GM21381 (cell line): Measurements from ENCODE around the gene TFF3.

Source experiments
- ATAC-seq: cut with Tn5 transposase; IDR thresholded peaks from one replicate; pipeline ENCODE4 v1.9.1; 2021; ENCODE audit warnings: mild to moderate bottlenecking, moderate library complexity; ENCODE audit not compliant: unreplicated experiment

Gene TFF3, protein sequence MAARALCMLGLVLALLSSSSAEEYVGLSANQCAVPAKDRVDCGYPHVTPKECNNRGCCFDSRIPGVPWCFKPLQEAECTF

DNA sequence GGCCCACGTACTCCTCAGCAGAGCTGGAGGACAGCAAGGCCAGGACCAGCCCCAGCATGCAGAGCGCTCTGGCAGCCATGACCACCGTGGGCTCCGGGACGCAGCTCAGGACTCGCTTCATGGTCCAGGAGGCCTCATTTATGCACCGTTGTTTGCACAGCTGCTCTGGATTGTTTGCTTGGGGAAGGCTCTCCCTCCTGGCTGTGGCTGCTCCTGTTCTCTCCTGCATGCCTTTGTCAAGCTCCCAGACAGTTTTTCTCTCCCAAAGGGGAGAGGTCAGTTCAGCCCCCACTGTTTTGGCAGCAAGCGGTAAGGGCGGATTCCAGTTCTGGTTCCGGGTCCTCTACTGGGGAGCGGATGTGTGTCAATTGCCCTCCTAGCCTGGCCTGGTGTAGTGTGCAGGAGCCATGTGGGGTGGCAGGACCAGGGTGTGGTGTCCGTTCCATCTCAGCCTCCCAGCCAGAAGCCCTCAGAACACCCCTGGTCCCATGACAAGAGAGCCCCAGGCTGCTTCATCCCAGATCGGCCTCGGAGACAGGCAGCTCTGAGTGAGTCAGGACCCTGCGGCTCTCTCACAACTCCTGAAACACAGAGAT is at the start of gene TFF3:
Gene TFF3, minus strand, starts transcription at position 114 of the 596 bp plus-strand sequence. Its CDS starts 35 bp downstream, at position 79.
- ATAC-seq = no peak

- no peak for ATAC-seq
These were observed 49.2 kb upstream of the TFF3 start for GRCh38 chr21:42364304-42364865.

DNA sequence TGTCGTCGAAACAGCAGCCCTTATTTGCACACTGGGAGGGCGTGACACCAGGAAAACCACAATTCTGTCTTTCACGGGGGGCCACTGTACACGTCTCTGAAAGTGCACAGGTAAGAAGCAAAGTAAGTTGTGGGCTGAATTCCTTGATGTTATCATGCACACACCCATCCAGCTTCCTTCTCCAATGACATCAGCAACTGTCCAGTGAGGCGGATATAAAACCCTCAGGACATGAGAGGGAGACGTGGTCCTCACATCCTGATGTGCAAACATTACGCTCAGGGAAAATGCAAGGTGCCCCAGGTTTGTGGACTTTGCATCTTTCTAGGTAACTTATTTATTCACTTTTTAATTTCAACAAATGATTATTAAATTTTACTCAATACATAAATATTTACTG is 48.1 kb upstream of the TFF3 start:
- ATAC-seq = no peak

GRCh38 chr21:42362700-42363099 is 47.5 kb upstream of the TFF3 start:
- no peak for ATAC-seq

DNA sequence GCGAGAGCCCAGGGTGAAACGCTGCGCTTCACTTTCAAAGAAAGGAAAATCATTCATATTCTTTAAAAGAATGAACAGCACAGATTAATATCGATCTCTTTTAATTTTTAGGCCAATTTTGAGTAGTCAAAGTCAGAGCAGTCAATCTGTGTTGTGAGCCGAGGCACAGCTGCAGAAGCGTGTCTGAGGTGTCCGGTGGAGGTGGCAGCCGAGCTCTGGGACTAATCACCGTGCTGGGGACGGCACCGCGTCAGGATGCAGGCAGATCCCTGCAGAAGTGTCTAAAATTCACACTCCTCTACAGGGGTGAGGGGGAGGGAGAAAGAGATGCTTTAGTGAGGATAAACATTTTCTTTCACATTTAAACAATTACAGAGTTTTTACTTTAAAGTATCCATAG is 47.0 kb upstream of the TFF3 start:
- ATAC-seq = no peak

DNA sequence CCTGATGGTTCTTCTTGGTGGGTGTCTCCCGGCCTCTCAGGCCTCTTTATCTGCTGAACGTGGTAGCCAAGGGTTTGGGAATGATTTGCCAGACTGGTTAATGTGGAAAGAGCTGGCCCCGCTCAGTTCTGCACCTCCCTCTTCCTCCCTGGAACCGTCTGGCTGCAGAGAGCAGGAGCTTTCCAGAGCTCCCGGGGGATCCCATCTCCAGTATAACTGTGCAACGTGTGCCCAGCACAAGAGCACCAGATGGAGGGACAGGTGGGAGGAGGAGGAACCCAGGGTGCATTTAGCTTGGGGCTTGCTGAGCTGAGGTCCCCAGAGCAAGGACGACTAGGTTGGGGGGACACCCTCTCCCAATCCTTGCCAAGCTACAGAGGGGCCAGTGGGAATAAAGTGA is 46.1 kb upstream of the TFF3 start:
- ATAC-seq = no peak

GRCh38 chr21:42360317-42360716 is 45.1 kb upstream of the TFF3 start:
- ATAC-seq = no peak

DNA sequence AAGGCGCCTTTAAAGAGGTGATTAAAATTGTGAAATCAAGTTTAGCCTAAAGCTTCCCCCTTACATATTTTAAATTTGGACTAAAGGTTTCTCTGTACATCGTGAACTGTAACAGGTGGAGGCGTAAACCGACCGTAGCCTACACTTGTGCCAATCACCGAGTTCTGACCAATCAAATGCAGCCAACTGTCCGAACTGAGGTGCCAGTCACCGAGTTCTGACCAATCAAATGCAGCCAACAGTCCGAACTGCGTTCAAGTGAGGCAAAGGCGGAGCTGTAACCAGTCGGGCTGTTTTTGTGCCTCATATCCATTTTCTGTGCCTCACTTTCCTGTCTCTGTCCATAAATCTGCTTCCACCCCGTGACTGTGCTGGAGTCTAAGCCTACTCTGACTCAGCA is 43.7 kb upstream of the TFF3 start:
- no peak for ATAC-seq

DNA sequence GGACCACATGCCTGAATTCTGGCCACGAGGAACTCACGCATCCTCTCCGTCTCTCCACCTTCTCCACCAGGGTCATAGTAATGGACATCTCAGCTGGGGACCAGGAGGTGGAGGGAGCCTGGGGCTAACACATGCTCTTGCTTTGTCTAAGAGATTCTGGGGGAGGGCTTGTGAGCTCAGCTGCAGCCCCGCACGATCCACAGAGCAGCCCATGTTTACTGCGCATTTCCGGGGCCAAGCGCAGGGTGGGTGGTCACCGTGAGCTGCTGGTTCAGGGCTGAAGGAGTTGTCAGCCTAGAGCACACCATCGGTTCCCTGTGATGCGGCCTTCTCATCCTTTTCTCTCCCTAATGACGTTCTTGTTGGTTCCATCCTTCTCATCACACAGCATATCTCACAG is 43.1 kb upstream of the TFF3 start:
- no peak for ATAC-seq

DNA sequence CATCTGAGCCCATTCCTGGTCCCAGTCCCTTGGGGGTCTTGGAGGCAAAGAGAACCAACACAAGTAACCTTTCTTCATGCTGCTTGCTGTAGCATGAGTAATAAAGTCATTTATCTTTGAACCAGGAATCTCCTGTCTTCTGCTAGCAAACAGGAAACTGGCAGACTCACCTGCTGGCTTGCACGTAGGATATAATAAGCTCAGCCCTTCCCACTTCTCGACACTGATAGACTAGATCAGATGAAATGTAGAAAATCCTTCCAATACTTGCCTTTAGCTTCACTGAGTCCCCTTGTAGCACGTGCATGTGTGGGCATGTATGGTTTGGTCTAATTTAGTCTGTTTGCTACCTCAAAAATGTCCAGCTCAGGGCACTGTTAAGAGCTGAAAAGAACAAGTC is 42.1 kb upstream of the TFF3 start:
- no peak for ATAC-seq

DNA sequence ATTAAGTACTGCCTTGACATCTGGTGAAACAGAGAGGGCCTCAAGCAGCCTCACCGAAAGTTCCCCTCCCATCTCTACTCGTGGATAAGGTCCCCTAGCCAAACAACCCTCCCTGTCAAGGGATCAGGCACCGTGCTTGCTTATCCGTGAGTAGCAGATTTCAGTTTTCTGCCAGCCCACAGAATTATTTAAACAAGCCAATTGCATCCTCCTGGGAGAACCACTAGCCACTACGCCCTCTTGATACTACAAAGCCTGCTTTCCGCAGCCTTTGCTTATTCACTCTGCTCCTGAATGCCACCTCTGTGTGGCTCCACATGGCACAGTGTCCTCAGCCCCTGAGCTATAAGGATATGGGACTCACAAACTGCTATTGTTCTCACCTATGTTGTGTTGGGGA is 41.4 kb upstream of the TFF3 start:
- no peak for ATAC-seq

GRCh38 chr21:42356046-42356445 is 40.8 kb upstream of the TFF3 start:
- ATAC-seq = no peak

DNA sequence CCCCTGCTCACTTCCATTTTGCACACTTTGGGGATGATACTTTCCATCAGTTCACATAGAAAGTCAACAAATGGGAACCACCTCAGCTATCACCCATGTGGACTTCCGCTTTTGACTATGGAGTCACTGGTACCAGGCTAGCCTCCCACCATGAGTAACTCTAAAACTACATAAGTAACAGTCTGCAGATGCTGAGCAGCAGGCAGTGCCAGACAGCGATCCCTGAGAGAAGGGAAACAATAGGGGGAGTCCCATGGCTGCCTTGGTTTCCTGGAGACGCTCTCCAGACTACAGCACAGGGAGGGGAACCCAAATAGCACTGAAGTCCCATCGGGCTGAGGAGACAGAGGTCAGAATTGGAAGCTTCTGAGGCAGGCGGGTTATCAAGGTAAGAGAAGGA is 38.4 kb upstream of the TFF3 start:
- ATAC-seq = no peak

DNA sequence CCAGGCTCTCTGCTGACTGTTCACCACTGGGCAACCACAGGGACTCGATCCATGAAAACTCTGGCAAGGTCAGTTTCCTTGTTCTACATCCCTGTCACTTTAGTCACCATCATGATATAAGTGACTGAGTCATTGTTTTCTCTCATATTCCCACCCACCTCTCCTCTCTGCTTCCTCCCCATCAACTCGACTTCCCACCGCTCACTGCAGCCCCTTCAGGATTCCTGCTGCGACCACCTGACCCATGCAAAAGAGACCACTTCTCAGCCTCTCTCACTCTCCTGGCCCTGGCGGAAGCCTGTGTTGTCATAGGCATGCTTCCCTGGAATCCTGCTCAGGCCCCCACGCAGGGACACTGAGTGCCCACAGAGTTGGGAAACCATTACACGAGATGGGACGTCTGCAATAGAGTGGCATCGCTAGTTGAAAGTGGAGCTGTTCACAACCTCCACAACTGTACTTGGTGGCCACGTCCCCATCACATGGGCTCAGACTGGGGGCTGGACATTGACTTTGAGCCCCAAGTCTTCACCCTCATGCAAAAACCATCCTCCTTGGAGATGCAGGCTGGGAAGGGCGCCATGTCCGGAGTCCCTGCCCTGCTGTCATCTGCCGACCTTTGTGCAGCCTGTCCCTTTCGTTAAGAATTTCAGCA is 37.4 kb upstream of the TFF3 start:
- no peak for ATAC-seq

DNA sequence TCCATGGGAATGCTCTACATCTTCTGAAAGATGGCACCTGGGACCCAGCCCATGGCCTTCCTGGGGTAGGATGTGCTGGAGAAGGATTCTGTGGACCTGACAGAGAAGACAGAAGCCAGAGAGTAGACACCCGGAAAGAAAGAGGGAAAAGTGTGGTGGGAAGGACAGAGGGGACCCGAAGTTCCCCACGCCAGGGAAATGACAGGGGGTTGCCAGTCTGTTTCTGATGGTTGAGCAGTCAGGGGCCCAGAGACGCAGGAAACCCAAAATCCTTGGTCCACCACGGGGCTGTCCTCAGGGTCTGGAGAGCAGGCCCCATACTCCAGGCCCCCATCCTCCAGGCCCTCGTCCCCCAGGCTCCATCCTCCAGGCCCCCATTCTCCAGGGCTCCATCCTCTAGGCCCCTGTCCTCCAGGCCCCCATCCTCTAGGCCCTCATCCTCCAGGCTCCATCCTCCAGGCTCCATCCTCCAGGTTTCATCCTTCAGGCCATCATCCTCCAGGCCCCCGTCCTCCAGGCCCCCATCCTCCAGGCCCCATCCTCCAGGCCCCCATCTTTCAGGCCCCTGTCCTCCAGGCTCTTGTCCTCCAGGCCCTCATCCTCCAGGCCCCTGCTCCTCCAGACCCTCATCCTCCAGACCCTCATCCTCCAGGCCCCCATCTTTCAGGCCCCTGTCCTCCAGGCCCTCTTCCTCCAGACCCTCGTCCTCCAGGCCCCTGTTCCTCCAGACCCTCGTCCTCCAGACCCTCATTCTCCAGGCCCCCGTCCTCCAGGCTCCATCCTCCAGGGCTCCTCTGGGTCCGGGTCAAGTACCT is 36.6 kb upstream of the TFF3 start:
- ATAC-seq = no peak

DNA sequence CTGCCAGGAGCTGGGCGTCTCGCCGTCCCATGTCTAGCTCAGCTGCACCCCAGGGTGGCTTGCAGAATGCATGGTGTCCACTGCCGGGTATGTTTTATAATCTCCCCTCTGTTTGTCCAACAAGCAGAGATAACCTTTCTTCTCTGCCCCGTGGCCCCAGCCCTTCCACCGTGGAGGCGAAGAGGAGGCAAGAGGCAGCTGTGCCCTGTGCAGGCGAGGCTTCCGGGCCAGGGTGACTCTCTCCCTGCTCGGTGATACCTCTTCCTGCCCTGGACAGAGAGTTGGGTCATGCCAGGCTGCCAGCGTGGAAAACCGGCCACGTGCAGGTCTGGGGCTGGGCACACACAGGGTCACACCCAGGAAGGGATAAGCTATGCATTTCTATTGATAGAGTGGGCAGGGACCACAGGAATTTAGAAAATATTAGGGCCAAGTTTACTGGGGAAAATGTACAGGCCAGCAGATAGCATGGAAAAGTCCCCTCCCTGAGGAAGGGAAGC is 35.8 kb upstream of the TFF3 start, which contains the start of gene TFF2:
Gene TFF2, minus strand, starts transcription at position 68 of the 500 bp plus-strand sequence. Its CDS starts 37 bp downstream, at position 31.
- no peak for ATAC-seq

- ATAC-seq = no peak
These were observed 35.2 kb upstream of the TFF3 start for GRCh38 chr21:42350318-42350910.

GRCh38 chr21:42349420-42350317 is 34.5 kb upstream of the TFF3 start:
- ATAC-seq = no peak

DNA sequence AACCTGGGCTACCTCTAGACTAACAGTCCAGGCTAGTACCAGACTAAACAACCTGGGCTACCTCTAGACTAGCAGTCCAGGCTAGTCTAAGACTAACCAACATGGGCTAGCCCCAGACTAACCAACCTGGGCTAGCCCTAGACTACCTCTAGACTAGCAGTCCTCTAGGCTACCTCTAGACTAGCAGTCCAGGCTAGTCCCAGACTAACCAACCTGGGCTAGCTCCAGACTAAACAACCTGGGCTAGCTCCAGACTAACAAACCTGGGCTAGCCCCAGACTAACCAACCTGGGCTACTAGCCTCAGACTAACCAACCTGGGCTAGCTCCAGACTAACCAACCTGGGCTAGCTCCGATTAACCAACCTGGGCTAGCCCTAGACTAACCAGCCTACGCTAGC is 33.6 kb upstream of the TFF3 start:
- no peak for ATAC-seq
